Activated CD4-positive, alpha-beta memory T cell treated with anti-CD3 and anti-CD28 coated beads, Interleukin-2, amount 10 ng/mL, durations not matched to agents 7 days and 5 days (primary cell): Measurements from ENCODE around the gene GRM5. TPM values are rescaled to one million over a fixed set of nuclear protein-coding genes. Genes with fewer than 3 reads are reported as not detected.

Source experiments
- CTCF ChIA-PET: fragments of 350-600 bp; sonication (Branson Sonifier 250); formaldehyde crosslinking; loops from one replicate; lab custom pipeline; 2021; ENCODE audit warnings: antibody characterized with exemption, inconsistent platforms; lab: Charles Lee
- POLR2A ChIA-PET: fragments of 350-600 bp; sonication (Branson Sonifier 250); formaldehyde crosslinking; loops from one replicate; lab custom pipeline; 2021; ENCODE audit warnings: antibody characterized with exemption; lab: Charles Lee
- DNase-seq: peaks from one replicate; pipeline ENCODE4 v3.0.0-alpha.2; 2020
- H3K27ac Mint-ChIP-seq: one replicate; pipeline ENCODE4 v1.8.0; 2021; ENCODE audit warnings: mild to moderate bottlenecking, mixed read lengths
- H3K27me3 Mint-ChIP-seq: one replicate; pipeline ENCODE4 v1.8.0; 2021; ENCODE audit warnings: mixed read lengths
- H3K36me3 Mint-ChIP-seq: one replicate; pipeline ENCODE4 v1.8.0; 2021; ENCODE audit warnings: low read depth, mixed read lengths
- H3K4me1 Mint-ChIP-seq: one replicate; pipeline ENCODE4 v1.8.0; 2021; ENCODE audit warnings: mixed read lengths
- H3K4me3 Mint-ChIP-seq: one replicate; pipeline ENCODE4 v1.8.0; 2021; ENCODE audit warnings: mild to moderate bottlenecking, mixed read lengths
- H3K9me3 Mint-ChIP-seq: one replicate; pipeline ENCODE4 v1.8.0; 2021; ENCODE audit warnings: mixed read lengths
- total RNA-seq, 2 experiments: library from RNA; stranded (reverse); gene quantifications; one replicate each; pipeline ENCODE4 v1.2.3, GENCODE V29; 2021

The GRM5 gene
- total RNA-seq, 2 experiments from 2014 or later, result not detected

GRCh38 chr11:88631497-88631896 is 434.3 kb downstream of the GRM5 start:
- POLR2A ChIA-PET, result no interaction called here
- no peak overlapping the region for H3K4me3 Mint-ChIP-seq
- H3K36me3 Mint-ChIP-seq, result no peaks in the 10 kb centered on the region
- no peak for DNase-seq
- no peaks in the 10 kb centered on the region for H3K27me3 Mint-ChIP-seq
- no peak overlapping the region for H3K27ac Mint-ChIP-seq
- CTCF ChIA-PET, result no interaction called here
- H3K9me3 Mint-ChIP-seq, result no peaks in the 10 kb centered on the region
- H3K4me1 Mint-ChIP-seq, result no peaks in the 10 kb centered on the region

- DNase-seq, result no peak
- H3K9me3 Mint-ChIP-seq, result no peaks in the 10 kb centered on the region
- no peak overlapping the region for H3K4me3 Mint-ChIP-seq
- no peak overlapping the region for H3K27ac Mint-ChIP-seq
- no peaks in the 10 kb centered on the region for H3K27me3 Mint-ChIP-seq
- no peaks in the 10 kb centered on the region for H3K36me3 Mint-ChIP-seq
- ChIA-PET POLR2A (no interaction called here), CTCF (no interaction called here)
- H3K4me1 Mint-ChIP-seq, result no peaks in the 10 kb centered on the region
Observed at GRCh38 chr11:88629496-88629895, 436.3 kb downstream of the GRM5 start.

- H3K9me3 Mint-ChIP-seq, result no peaks in the 10 kb centered on the region
- DNase-seq, result no peak
Observed at GRCh38 chr11:88626216-88626615, 439.6 kb downstream of the GRM5 start.

GRCh38 chr11:88623531-88623930 is 442.3 kb downstream of the GRM5 start:
- Mint-ChIP-seq H3K4me3 (no peak overlapping the region), H3K36me3 (no peaks in the 10 kb centered on the region)
- POLR2A ChIA-PET, result no interaction called here

More at GRCh38 chr11:88626216-88626615, 439.6 kb downstream of the GRM5 start:
- Mint-ChIP-seq H3K27me3 (no peaks in the 10 kb centered on the region), H3K27ac (no peak overlapping the region), H3K4me1 (no peaks in the 10 kb centered on the region), H3K36me3 (no peaks in the 10 kb centered on the region), H3K4me3 (no peak overlapping the region)
- ChIA-PET CTCF (no interaction called here), POLR2A (no interaction called here)

GRCh38 chr11:88620568-88621130 is 445.1 kb downstream of the GRM5 start:
- CTCF ChIA-PET, result no interaction called here
- no peaks in the 10 kb centered on the region for H3K4me1 Mint-ChIP-seq

More at GRCh38 chr11:88623531-88623930, 442.3 kb downstream of the GRM5 start:
- Mint-ChIP-seq H3K4me1 (no peaks in the 10 kb centered on the region), H3K27me3 (no peaks in the 10 kb centered on the region), H3K9me3 (no peaks in the 10 kb centered on the region), H3K27ac (no peak overlapping the region)
- CTCF ChIA-PET, result no interaction called here
- DNase-seq, result no peak

GRCh38 chr11:88619656-88620385 is 446.0 kb downstream of the GRM5 start:
- Mint-ChIP-seq H3K27ac (no peak overlapping the region), H3K27me3 (no peaks in the 10 kb centered on the region), H3K36me3 (no peaks in the 10 kb centered on the region), H3K4me1 (no peaks in the 10 kb centered on the region), H3K4me3 (no peak overlapping the region), H3K9me3 (no peaks in the 10 kb centered on the region)
- DNase-seq, result no peak
- CTCF ChIA-PET, result no interaction called here
- POLR2A ChIA-PET, result no interaction called here

More at GRCh38 chr11:88620568-88621130, 445.1 kb downstream of the GRM5 start:
- no peaks in the 10 kb centered on the region for H3K9me3 Mint-ChIP-seq
- no peaks in the 10 kb centered on the region for H3K36me3 Mint-ChIP-seq
- H3K27me3 Mint-ChIP-seq, result no peaks in the 10 kb centered on the region
- H3K4me3 Mint-ChIP-seq, result no peak overlapping the region
- POLR2A ChIA-PET, result no interaction called here
- no peak overlapping the region for H3K27ac Mint-ChIP-seq
- DNase-seq, result no peak

GRCh38 chr11:88619071-88619425 is 446.7 kb downstream of the GRM5 start:
- CTCF ChIA-PET, result no interaction called here
- Mint-ChIP-seq H3K36me3 (no peaks in the 10 kb centered on the region), H3K4me3 (no peak overlapping the region), H3K9me3 (no peaks in the 10 kb centered on the region), H3K27me3 (no peaks in the 10 kb centered on the region), H3K4me1 (no peaks in the 10 kb centered on the region), H3K27ac (no peak overlapping the region)
- POLR2A ChIA-PET, result no interaction called here
- DNase-seq, result no peak

- H3K27ac Mint-ChIP-seq, result no peak overlapping the region
- DNase-seq, result no peak
- CTCF ChIA-PET, result no interaction called here
- POLR2A ChIA-PET, result no interaction called here
- no peaks in the 10 kb centered on the region for H3K4me1 Mint-ChIP-seq
- H3K36me3 Mint-ChIP-seq, result no peaks in the 10 kb centered on the region
- no peaks in the 10 kb centered on the region for H3K27me3 Mint-ChIP-seq
- no peak overlapping the region for H3K4me3 Mint-ChIP-seq
- H3K9me3 Mint-ChIP-seq, result no peaks in the 10 kb centered on the region
Observed at GRCh38 chr11:88618327-88619070, 447.3 kb downstream of the GRM5 start.

- no peaks in the 10 kb centered on the region for H3K27me3 Mint-ChIP-seq
- no peak for DNase-seq
- H3K9me3 Mint-ChIP-seq, result peaks cover 4% of the 10 kb centered on the region
- ChIA-PET POLR2A (no interaction called here), CTCF (no interaction called here)
- H3K4me3 Mint-ChIP-seq, result no peak overlapping the region
- no peaks in the 10 kb centered on the region for H3K4me1 Mint-ChIP-seq
- H3K36me3 Mint-ChIP-seq, result no peaks in the 10 kb centered on the region
- no peak overlapping the region for H3K27ac Mint-ChIP-seq
Observed at GRCh38 chr11:88617226-88617625, 448.6 kb downstream of the GRM5 start.

- no peaks in the 10 kb centered on the region for H3K36me3 Mint-ChIP-seq
- ChIA-PET CTCF (no interaction called here), POLR2A (no interaction called here)
Observed at GRCh38 chr11:88604260-88604659, 461.5 kb downstream of the GRM5 start.

GRCh38 chr11:88603091-88603867 is 462.5 kb downstream of the GRM5 start:
- H3K4me1 Mint-ChIP-seq, result no peaks in the 10 kb centered on the region
- CTCF ChIA-PET, result no interaction called here
- no peaks in the 10 kb centered on the region for H3K36me3 Mint-ChIP-seq

More at GRCh38 chr11:88604260-88604659, 461.5 kb downstream of the GRM5 start:
- H3K27ac Mint-ChIP-seq, result no peak overlapping the region
- no peaks in the 10 kb centered on the region for H3K4me1 Mint-ChIP-seq
- H3K27me3 Mint-ChIP-seq, result peaks cover 2% of the 10 kb centered on the region
- no peaks in the 10 kb centered on the region for H3K9me3 Mint-ChIP-seq
- DNase-seq, result no peak
- H3K4me3 Mint-ChIP-seq, result no peak overlapping the region

GRCh38 chr11:88597387-88597786 is 468.4 kb downstream of the GRM5 start:
- Mint-ChIP-seq H3K9me3 (no peaks in the 10 kb centered on the region), H3K4me1 (no peaks in the 10 kb centered on the region), H3K4me3 (no peak overlapping the region), H3K27me3 (peaks cover 2% of the 10 kb centered on the region), H3K27ac (no peak overlapping the region), H3K36me3 (no peaks in the 10 kb centered on the region)
- ChIA-PET POLR2A (no interaction called here), CTCF (no interaction called here)
- DNase-seq, result no peak

More at GRCh38 chr11:88603091-88603867, 462.5 kb downstream of the GRM5 start:
- Mint-ChIP-seq H3K9me3 (no peaks in the 10 kb centered on the region), H3K4me3 (no peak overlapping the region), H3K27ac (no peak overlapping the region), H3K27me3 (peaks cover 2% of the 10 kb centered on the region)
- no peak for DNase-seq
- POLR2A ChIA-PET, result no interaction called here

- H3K36me3 Mint-ChIP-seq, result no peaks in the 10 kb centered on the region
- no peak overlapping the region for H3K4me3 Mint-ChIP-seq
- ChIA-PET CTCF (no interaction called here), POLR2A (no interaction called here)
- no peak for DNase-seq
- H3K27me3 Mint-ChIP-seq, result peaks cover 2% of the 10 kb centered on the region
- H3K27ac Mint-ChIP-seq, result no peak overlapping the region
- no peaks in the 10 kb centered on the region for H3K4me1 Mint-ChIP-seq
- H3K9me3 Mint-ChIP-seq, result no peaks in the 10 kb centered on the region
Observed at GRCh38 chr11:88596786-88597185, 469.0 kb downstream of the GRM5 start.
